Common myeloid progenitor, CD34-positive (primary cell): ENCODE measurements around the gene TMEM123.

ENCODE experiments used
- CTCF ChIA-PET: fragments of 350-600 bp; sonication (Branson Sonifier 250); formaldehyde crosslinking; loops from one replicate; lab custom pipeline; 2021; ENCODE audit warnings: antibody characterized with exemption; lab: Charles Lee
- POLR2A ChIA-PET: fragments of 350-600 bp; sonication (Branson Sonifier 250); formaldehyde crosslinking; loops from one replicate; lab custom pipeline; 2021; ENCODE audit warnings: antibody characterized with exemption; lab: Charles Lee
- DNase-seq, 3 donors: peaks; one replicate each; pipeline versions ENCODE4 v3.0.0 to v3.0.0-alpha.2; 2013
- H3K27ac ChIP-seq, 2 experiments: 1 replicate in 1 of 2; 2 replicates in 1 of 2; pipeline ENCODE4 v1.7.0; 2013; ENCODE audit warnings: inconsistent platforms in 2 of 2, low read length in 2 of 2, mild to moderate bottlenecking in 2 of 2, low read depth in 1 of 2, moderate library complexity in 1 of 2; ENCODE audit not compliant: severe bottlenecking in 2 of 2, insufficient read depth in 1 of 2, poor library complexity in 1 of 2
- H3K27me3 ChIP-seq, 5 experiments: replicated peaks in 2 of 5; 1 replicate in 3 of 5; 2 replicates in 2 of 5; pipeline versions ENCODE4 v1.6.1 to v1.7.0; 2013; ENCODE audit warnings: low read length in 4 of 5, mild to moderate bottlenecking in 2 of 5, moderate library complexity in 2 of 5, inconsistent platforms in 1 of 5; ENCODE audit not compliant: insufficient read depth in 5 of 5, control insufficient read depth in 4 of 5
- H3K36me3 ChIP-seq, 4 experiments: 1 replicate in 2 of 4; 2 replicates in 2 of 4; pipeline versions ENCODE4 v1.6.1 to v1.7.0; 2013; ENCODE audit warnings: low read length in 3 of 4, control low read depth in 1 of 4, mild to moderate bottlenecking in 1 of 4; ENCODE audit not compliant: control insufficient read depth in 4 of 4, insufficient read depth in 4 of 4
- H3K4me1 ChIP-seq, 4 experiments: 1 replicate in 3 of 4; 2 replicates in 1 of 4; pipeline versions ENCODE4 v1.6.1 to v1.7.1; 2013; ENCODE audit warnings: low read length in 3 of 4, mild to moderate bottlenecking in 3 of 4, control low read depth in 1 of 4, inconsistent platforms in 1 of 4, moderate library complexity in 1 of 4; ENCODE audit not compliant: control insufficient read depth in 4 of 4, insufficient read depth in 4 of 4; ENCODE audit errors: control extremely low read depth in 1 of 4
- H3K4me3 ChIP-seq, 7 experiments: 1 replicate in 4 of 7; 2 replicates in 3 of 7; pipeline versions ENCODE4 v1.5.1 to v1.7.0; 2013; ENCODE audit warnings: mild to moderate bottlenecking in 7 of 7, low read length in 6 of 7, moderate library complexity in 6 of 7, inconsistent platforms in 2 of 7, low read depth in 2 of 7, control low read depth in 1 of 7; ENCODE audit not compliant: insufficient read depth in 4 of 7, control insufficient read depth in 1 of 7; ENCODE audit errors: extremely low read depth in 1 of 7
- H3K9me3 ChIP-seq, 5 experiments: 1 replicate in 4 of 5; 2 replicates in 1 of 5; pipeline versions ENCODE4 v1.6.1 to v1.7.1; 2013; ENCODE audit warnings: low read length in 4 of 5, mild to moderate bottlenecking in 2 of 5, inconsistent platforms in 1 of 5, low read depth in 1 of 5, moderate library complexity in 1 of 5; ENCODE audit not compliant: control insufficient read depth in 4 of 5, insufficient read depth in 2 of 5; ENCODE audit errors: control extremely low read depth in 1 of 5
- WGBS: methylation state at CpG from one replicate; pipeline ENCODE4 v1.1.5; 2013; ENCODE audit not compliant: insufficient coverage; 5-methylcytosine and 5-hydroxymethylcytosine counted together

TMEM123 gene

DNA sequence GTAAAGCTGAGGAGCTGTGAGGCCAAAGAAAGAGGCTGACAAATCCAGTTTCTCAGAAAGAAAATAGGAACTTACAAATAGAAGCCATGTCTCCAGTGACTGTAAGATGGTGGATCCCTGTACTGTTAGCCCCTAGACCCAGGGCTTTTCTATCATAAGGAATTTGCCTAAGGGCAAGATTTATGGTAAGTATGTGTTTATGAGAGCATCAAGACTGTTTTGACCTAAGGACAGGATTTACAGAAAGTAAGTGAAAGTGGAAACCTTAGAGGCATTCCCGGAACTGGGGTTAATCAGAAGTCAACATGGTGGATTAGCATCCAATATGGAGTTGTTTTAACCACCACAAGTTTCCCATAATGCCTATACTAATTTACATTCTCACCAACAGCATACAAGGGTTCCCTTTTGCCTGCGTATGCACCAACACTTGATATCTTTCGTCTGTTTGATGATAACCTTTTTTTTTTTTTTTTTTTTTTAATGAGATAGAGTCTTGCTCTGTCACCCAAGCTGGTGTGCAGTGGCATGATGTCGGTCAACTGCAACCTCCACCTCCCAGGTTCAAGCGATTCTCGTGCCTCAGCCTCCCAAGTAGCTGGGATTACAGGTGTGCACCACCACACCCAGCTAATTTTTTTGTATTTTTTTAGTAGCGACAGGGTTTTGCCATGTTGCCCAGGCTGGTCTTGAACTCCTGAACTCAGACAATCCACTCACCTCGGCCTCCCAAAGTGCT, 65.4 kb downstream of the TMEM123 start:
- peaks cover 0 to 5% (median 0%) of the 10 kb centered on the region in 5 experiments for H3K9me3 ChIP-seq
- WGBS: 98% methylated on average over 5 of the region's 8 CpGs
- H3K36me3 ChIP-seq: peaks cover 2 to 21% (median 7%) of the 10 kb centered on the region in 4 experiments
- H3K27ac ChIP-seq: no peak overlapping the region
- H3K4me1 ChIP-seq: peaks cover 6 to 20% (median 9%) of the 10 kb centered on the region in 4 experiments
- POLR2A ChIA-PET: no interaction called here
- H3K4me3 ChIP-seq: no peak overlapping the region
- H3K27me3 ChIP-seq: no peaks in the 10 kb centered on the region
- CTCF ChIA-PET: interaction anchor here (2.5 kb wide), 1 partner anchor 109 kb away, joined by 10 read pairs; no protein-coding TSS in a partner anchor
- no peak for DNase-seq

DNA sequence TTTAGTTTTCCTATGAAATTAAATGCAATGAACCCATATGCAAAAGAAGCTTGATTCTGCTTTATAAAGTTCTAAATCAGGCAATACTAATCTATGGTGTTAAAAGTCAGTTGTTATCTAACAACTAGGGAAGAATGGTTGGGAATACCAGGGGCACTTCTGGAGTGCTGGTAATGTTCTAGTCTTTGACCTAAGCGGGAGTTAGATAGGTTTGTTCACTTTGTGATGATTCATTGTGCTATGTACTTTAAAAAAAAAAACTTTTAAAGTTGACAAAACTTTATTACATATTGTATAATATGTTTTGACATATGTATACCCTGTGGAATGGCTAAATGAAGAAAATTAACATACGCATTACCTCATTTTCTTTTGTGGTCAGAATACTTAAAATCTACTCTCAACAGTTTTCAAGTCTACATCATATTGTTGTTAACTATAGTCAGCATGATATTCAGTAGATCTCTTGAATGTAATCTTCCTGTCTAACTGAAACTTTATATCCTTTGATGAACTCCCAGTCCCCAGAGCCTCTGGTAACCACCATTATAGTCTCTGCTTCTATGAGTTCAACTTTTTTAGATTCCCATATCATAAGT, 66.3 kb downstream of the TMEM123 start:
- ChIA-PET POLR2A (no interaction called here), CTCF (interaction anchor here (1.1 to 8.1 kb wide), 6 partner anchors 7 to 279 kb away, joined by 3 to 55 read pairs (median 4); no protein-coding TSS in a partner anchor)
- Histone ChIP-seq H3K9me3 (peaks cover 0 to 5% (median 0%) of the 10 kb centered on the region in 5 experiments), H3K4me1 (peaks cover 6 to 20% (median 9%) of the 10 kb centered on the region in 4 experiments), H3K27me3 (no peaks in the 10 kb centered on the region), H3K27ac (peak overlapping the region in 1 of 2 experiments; percentile 72), H3K36me3 (peaks cover 2 to 17% (median 9%) of the 10 kb centered on the region in 4 experiments), H3K4me3 (no peak overlapping the region)
- peak in 1 of 3 donors; percentile 53 for DNase-seq
- WGBS: no CpG with 5 or more reads among the region's 2 CpGs

DNA sequence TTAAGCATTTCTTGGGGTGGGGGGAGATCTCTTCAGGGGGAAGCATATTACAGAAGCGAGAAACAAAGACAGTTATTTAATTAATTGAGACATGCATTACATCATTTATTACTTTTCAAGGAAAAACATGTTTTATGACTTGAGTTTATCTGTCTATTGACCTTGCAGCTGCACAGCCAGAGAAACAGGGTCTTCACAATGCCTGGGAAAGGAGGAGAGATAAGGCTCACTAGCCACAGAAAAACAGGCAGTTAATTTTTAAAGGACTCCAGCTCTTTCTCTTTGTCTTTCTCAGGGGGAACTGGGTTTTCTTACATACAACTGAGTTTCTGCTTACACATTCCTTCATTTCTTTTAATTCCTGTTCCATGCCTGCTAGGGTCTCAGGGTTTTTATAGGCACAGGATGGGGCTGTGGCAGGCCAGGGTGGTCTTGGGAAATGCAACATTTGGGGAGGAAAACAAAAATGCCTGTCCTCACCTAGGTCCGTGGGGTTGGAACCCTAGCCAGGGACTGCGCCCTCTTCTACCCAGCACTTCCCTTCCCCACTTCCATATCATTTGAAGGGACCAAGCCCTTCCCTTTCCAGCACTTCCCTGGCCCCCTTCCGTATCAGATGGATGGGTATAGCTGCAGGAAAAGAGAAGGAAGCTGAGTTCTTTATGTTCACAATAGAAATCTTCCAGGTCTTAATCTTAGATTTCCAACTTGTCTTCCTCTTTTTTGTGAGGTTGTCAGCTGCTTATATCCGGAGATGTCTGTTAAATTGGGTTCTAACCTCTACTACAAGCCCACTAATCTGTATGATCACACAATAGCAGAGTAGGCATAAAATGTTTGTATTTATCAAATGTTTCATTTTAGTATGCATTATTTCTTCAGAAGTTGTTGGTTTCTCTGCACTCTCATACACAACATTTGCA, 67.2 kb downstream of the TMEM123 start:
- WGBS: no CpG with 5 or more reads among the region's 5 CpGs
- Histone ChIP-seq H3K27ac (peak overlapping the region in 1 of 2 experiments; percentile 72), H3K36me3 (peaks cover 2 to 22% (median 10%) of the 10 kb centered on the region in 4 experiments), H3K9me3 (peaks cover 0 to 5% (median 0%) of the 10 kb centered on the region in 5 experiments), H3K4me3 (peak overlapping the region in 1 of 7 experiments; percentile 10), H3K4me1 (peaks cover 6 to 20% (median 9%) of the 10 kb centered on the region in 4 experiments), H3K27me3 (no peaks in the 10 kb centered on the region)
- CTCF ChIA-PET: interaction anchor here (0.9 to 8.1 kb wide), 13 partner anchors 8 to 280 kb away, joined by 3 to 55 read pairs (median 5); no protein-coding TSS in a partner anchor
- peak in 2 of 3 donors; percentile 56 to 72 for DNase-seq
- POLR2A ChIA-PET: no interaction called here

DNA sequence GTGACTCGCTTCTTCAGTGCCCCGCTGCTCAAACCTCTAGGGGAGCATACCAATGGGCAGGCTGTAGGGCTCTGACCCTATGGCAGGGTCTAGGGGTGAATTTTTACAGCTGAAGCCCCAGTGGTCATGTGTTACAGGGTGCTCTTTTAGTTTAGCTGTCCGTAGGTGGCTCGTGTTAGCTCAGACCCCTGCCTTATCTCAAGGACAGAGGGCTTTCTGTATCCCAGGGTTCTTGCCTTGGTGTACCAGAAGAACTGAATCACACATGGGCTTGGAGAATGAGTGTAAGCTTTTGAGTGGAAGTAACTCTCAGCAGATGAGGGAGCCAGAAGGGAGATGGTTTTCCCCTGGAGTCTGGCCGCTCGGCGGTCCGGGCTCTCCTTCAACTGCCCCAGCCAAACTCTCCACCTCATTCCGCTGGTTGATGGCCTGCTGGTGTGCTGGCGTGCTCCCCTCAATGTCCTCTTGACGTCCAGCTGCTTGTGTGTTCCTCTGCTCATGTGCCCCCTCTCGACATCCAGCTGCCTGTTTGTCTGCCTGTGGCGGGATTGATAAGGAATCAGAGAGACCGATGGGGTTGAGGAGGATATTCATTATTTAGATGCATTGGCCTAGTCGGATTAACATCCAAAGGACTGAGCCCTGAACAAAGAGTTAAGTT, 68.0 kb downstream of the TMEM123 start:
- Histone ChIP-seq H3K4me3 (no peak overlapping the region), H3K36me3 (peaks cover 3 to 26% (median 12%) of the 10 kb centered on the region in 4 experiments), H3K9me3 (peaks cover 0 to 5% (median 0%) of the 10 kb centered on the region in 5 experiments), H3K4me1 (peaks cover 6 to 20% (median 9%) of the 10 kb centered on the region in 4 experiments), H3K27me3 (no peaks in the 10 kb centered on the region), H3K27ac (no peak overlapping the region)
- DNase-seq: peak in 2 of 3 donors; percentile 44 to 65
- ChIA-PET POLR2A (interaction anchor here (0.6 kb wide), 1 partner anchor 44 kb away, joined by 3 read pairs; no protein-coding TSS in a partner anchor), CTCF (interaction anchor here (0.9 to 8.1 kb wide), 12 partner anchors 8 to 281 kb away, joined by 3 to 55 read pairs (median 5); no protein-coding TSS in a partner anchor)
- 98% methylated on average over 11 of the region's 15 CpGs for WGBS

DNA sequence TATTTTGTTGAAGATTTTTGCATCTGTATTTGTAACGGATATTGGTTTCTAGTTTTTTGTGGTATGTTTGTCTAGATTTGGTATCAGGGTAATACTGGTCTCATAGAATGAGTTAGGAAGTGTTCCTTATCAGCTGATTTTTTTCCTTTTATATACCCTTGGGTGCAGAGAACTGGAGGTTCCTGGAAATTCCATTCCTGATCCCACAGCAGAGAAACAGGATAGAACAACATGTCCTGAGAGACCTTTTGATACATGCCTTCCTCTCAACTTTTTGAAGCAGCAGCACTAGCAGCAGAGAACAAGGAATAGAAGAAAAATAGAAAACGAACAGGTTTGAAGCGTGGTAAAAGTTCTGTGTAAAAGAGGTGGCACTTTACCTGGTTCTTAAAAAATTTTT, 68.7 kb downstream of the TMEM123 start:
- peaks cover 2 to 28% (median 15%) of the 10 kb centered on the region in 4 experiments for H3K36me3 ChIP-seq
- H3K9me3 ChIP-seq: peaks cover 0 to 2% (median 0%) of the 10 kb centered on the region in 5 experiments
- H3K4me1 ChIP-seq: peaks cover 6 to 20% (median 9%) of the 10 kb centered on the region in 4 experiments
- DNase-seq: no peak
- H3K4me3 ChIP-seq: no peak overlapping the region
- H3K27ac ChIP-seq: no peak overlapping the region
- CTCF ChIA-PET: interaction anchor here (1.2 to 8.1 kb wide), 6 partner anchors 8 to 230 kb away, joined by 3 to 55 read pairs (median 7); no protein-coding TSS in a partner anchor
- POLR2A ChIA-PET: interaction anchor here (0.6 kb wide), 1 partner anchor 44 kb away, joined by 3 read pairs; no protein-coding TSS in a partner anchor
- H3K27me3 ChIP-seq: no peaks in the 10 kb centered on the region
- no CpG with 5 or more reads among the region's 3 CpGs for WGBS

DNA sequence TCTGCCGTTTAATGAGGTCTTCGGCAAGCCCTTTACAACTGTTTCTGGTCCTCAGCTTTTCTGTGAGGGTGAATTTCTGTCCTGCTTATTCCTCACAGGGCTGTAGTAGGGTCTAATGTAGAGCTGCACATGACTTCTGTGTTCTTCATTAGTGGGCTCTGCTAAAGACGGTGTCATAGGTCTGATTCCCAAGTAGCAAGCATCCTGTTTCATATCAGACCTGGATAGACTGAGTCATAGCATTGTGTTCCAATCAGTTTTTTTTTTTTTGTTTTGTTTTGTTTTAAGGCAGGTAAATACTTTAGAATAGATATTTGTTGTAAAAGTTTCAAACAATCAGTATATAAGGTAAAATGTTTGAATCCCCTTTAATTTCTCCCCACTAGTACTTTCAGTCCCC, 70.2 kb downstream of the TMEM123 start:
- Histone ChIP-seq H3K4me1 (peaks cover 6 to 20% (median 9%) of the 10 kb centered on the region in 4 experiments), H3K9me3 (no peaks in the 10 kb centered on the region), H3K36me3 (peaks cover 4 to 35% (median 17%) of the 10 kb centered on the region in 4 experiments), H3K27me3 (no peaks in the 10 kb centered on the region), H3K27ac (no peak overlapping the region), H3K4me3 (no peak overlapping the region)
- POLR2A ChIA-PET: no interaction called here
- CTCF ChIA-PET: interaction anchor here (1.3 to 8.1 kb wide), 5 partner anchors 10 to 95 kb away, joined by 3 to 55 read pairs (median 3); no protein-coding TSS in a partner anchor
- 100% methylated on average over 2 of the region's 3 CpGs for WGBS
- DNase-seq: no peak
